HCT116 (cell line): ENCODE measurements around the gene FAM177B. TPM values are rescaled to one million over a fixed set of nuclear protein-coding genes. Genes with fewer than 3 reads are reported as not detected.
A peak's percentile ranks its signal among the peaks of the same experiment; 100 is the strongest.

Experiments
- ATAC-seq: fragments of 200-7000 bp; cut with Tn5 transposase; 2 replicates; pipeline ENCODE4 v1.9.1; 2020; ENCODE audit warnings: mild to moderate bottlenecking, moderate library complexity
- BruUV-seq: library from RNA; stranded (reverse); fragments of 400-500 nt; replicated peaks from 2 replicates; lab custom pipeline; 2021; lab: Mats Ljungman, UMichigan
- CTCF ChIA-PET: fragments of 300-600 bp; sonication (Branson Sonifier 250); formaldehyde crosslinking; loops from one replicate; lab custom pipeline; 2021; ENCODE audit warnings: antibody characterized with exemption; lab: Charles Lee
- POLR2A ChIA-PET: fragments of 300-600, 350-600 bp; sonication (Branson Sonifier 250); formaldehyde crosslinking; loops from one replicate; lab custom pipeline; 2021; ENCODE audit warnings: antibody characterized with exemption; lab: Charles Lee
- RAD21 ChIA-PET, 2 experiments: fragments of 300-600 bp; sonication (Branson Sonifier 250); formaldehyde crosslinking; loops; one replicate each; lab custom pipeline; 2023; ENCODE audit warnings: low total read pairs in 2 of 2; ENCODE audit not compliant: uncharacterized antibody in 2 of 2, unreplicated experiment in 2 of 2, low non-redundant PET in 1 of 2; lab: Charles Lee
- DNase-seq: peaks from one replicate; pipeline ENCODE4 v3.0.0-alpha.2; 2010; ENCODE audit warnings: low read depth, low spot score
- H2AFZ ChIP-seq: fragments of 200-600 bp; shearing (Covaris generic), sonication (generic); 2 replicates; pipeline ENCODE4 v1.6.1; 2017; ENCODE audit warnings: low read depth, mixed run types, mixed read lengths, antibody characterized with exemption, low read length; ENCODE audit not compliant: poor library complexity, severe bottlenecking
- H3K27ac ChIP-seq: 2 replicates; pipeline ENCODE4 v1.5.1; 2012; ENCODE audit warnings: low read depth, low read length
- H3K27me3 ChIP-seq: fragments of 200-600 bp; sonication (generic); 2 replicates; pipeline ENCODE4 v1.6.1; 2016; ENCODE audit warnings: mixed run types, low read length, mixed read lengths; ENCODE audit not compliant: insufficient read depth
- H3K36me3 ChIP-seq, 2 experiments: fragments of 200-500 bp in 1 of 2; fragments of 200-600 bp in 1 of 2; sonication (Bioruptor generic) in 1 of 2; sonication (generic) in 1 of 2; 2 replicates each; pipeline versions ENCODE4 v1.5.1 to v1.6.1; 2014 to 2016; ENCODE audit warnings: low read length in 2 of 2, inconsistent platforms in 1 of 2, mixed read lengths in 1 of 2, mixed run types in 1 of 2; ENCODE audit not compliant: insufficient read depth in 2 of 2, control insufficient read depth in 1 of 2
- H3K4me1 ChIP-seq, 2 experiments: fragments of 200-600 bp in 1 of 2; sonication (generic) in 1 of 2; 2 replicates each; pipeline versions ENCODE4 v1.5.1 to v1.6.1; 2012 to 2017; ENCODE audit warnings: low read length in 2 of 2, inconsistent platforms in 1 of 2, mild to moderate bottlenecking in 1 of 2, mixed read lengths in 1 of 2, mixed run types in 1 of 2, moderate library complexity in 1 of 2; ENCODE audit not compliant: insufficient read depth in 2 of 2, control insufficient read depth in 1 of 2
- H3K4me2 ChIP-seq: fragments of 200-600 bp; sonication (generic); 2 replicates; pipeline ENCODE4 v1.6.1; 2017; ENCODE audit warnings: mixed run types, low read length, mixed read lengths
- H3K4me3 ChIP-seq, 2 experiments: fragments of 200-600 bp in 1 of 2; sonication (generic) in 1 of 2; replicated peaks in 1 of 2; 2 replicates each; pipeline ENCODE4 v1.5.1; 2011 to 2016; ENCODE audit warnings: low read length in 2 of 2, control low read depth in 1 of 2, low read depth in 1 of 2, mild to moderate bottlenecking in 1 of 2, mixed read lengths in 1 of 2, mixed run types in 1 of 2
- H3K79me2 ChIP-seq: fragments of 200-600 bp; sonication (generic); 2 replicates; pipeline ENCODE4 v1.6.1; 2017; ENCODE audit warnings: mild to moderate bottlenecking, mixed run types, low read length, moderate library complexity, mixed read lengths; ENCODE audit not compliant: insufficient read depth
- H3K9ac ChIP-seq: fragments of 200-600 bp; sonication (generic); 2 replicates; pipeline ENCODE4 v1.6.1; 2016; ENCODE audit warnings: low read length, mixed read lengths
- H3K9me2 ChIP-seq: fragments of 200-600 bp; sonication (generic), shearing (Covaris generic); 2 replicates; pipeline ENCODE4 v1.6.1; 2017; ENCODE audit warnings: mixed run types, mild to moderate bottlenecking, moderate library complexity; ENCODE audit not compliant: insufficient read depth
- H3K9me3 ChIP-seq, 2 experiments: fragments of 200-500 bp in 1 of 2; fragments of 200-600 bp in 1 of 2; sonication (Bioruptor generic) in 1 of 2; sonication (generic) in 1 of 2; 2 replicates each; pipeline ENCODE4 v1.6.1; 2014 to 2017; ENCODE audit warnings: low read length in 2 of 2, mixed read lengths in 2 of 2, inconsistent platforms in 1 of 2, low read depth in 1 of 2, mild to moderate bottlenecking in 1 of 2, mixed run types in 1 of 2, moderate library complexity in 1 of 2; ENCODE audit not compliant: control insufficient read depth in 1 of 2, insufficient read depth in 1 of 2
- H4K20me1 ChIP-seq: fragments of 200-600 bp; sonication (generic), shearing (Covaris generic); 2 replicates; pipeline ENCODE4 v1.6.1; 2017; ENCODE audit warnings: mixed run types, mild to moderate bottlenecking, moderate library complexity; ENCODE audit not compliant: insufficient read depth
- CBX3 ChIP-seq: IDR thresholded peaks from 2 replicates; pipeline ENCODE4 v1.6.1; 2012; ENCODE audit warnings: low read depth
- CEBPB ChIP-seq: IDR thresholded peaks from 2 replicates; pipeline ENCODE4 v1.6.1; 2012; ENCODE audit warnings: low read depth
- CTCF ChIP-seq, 3 experiments: fragments of 200-600 bp in 1 of 3; sonication (generic) in 1 of 3; IDR thresholded peaks in 2 of 3; conservative IDR thresholded peaks in 1 of 3; 2 replicates each; pipeline ENCODE4 v1.5.1; 2012 to 2017; ENCODE audit warnings: low read depth in 2 of 3, low read length in 2 of 3, antibody characterized with exemption in 1 of 3, borderline replicate concordance in 1 of 3, control low read depth in 1 of 3, mild to moderate bottlenecking in 1 of 3, mixed read lengths in 1 of 3, mixed run types in 1 of 3, moderate library complexity in 1 of 3; ENCODE audit not compliant: insufficient read depth in 1 of 3
- EGR1 ChIP-seq: IDR thresholded peaks from 2 replicates; pipeline ENCODE4 v1.6.1; 2012; ENCODE audit warnings: low read depth
- ELF1 ChIP-seq: IDR thresholded peaks from 2 replicates; pipeline ENCODE4 v1.6.1; 2012; ENCODE audit warnings: low read depth, borderline replicate concordance
- JUND ChIP-seq: IDR thresholded peaks from 2 replicates; pipeline ENCODE4 v1.6.1; 2012
- MAX ChIP-seq: IDR thresholded peaks from 2 replicates; pipeline ENCODE4 v1.6.1; 2012
- POLR2A ChIP-seq: IDR thresholded peaks from 2 replicates; pipeline ENCODE4 v1.7.0; 2011; ENCODE audit warnings: borderline replicate concordance; ENCODE audit not compliant: insufficient read depth, insufficient read length; ENCODE audit errors: extremely low read depth
- RAD21 ChIP-seq: IDR thresholded peaks from 2 replicates; pipeline ENCODE4 v1.6.1; 2012; ENCODE audit warnings: low read depth, mild to moderate bottlenecking
- REST ChIP-seq: IDR thresholded peaks from 2 replicates; pipeline ENCODE4 v1.6.1; 2012; ENCODE audit warnings: low read depth
- SIN3A ChIP-seq: IDR thresholded peaks from 2 replicates; pipeline ENCODE4 v1.6.1; 2012; ENCODE audit warnings: low read depth
- SP1 ChIP-seq: IDR thresholded peaks from 2 replicates; pipeline ENCODE4 v1.6.1; 2012; ENCODE audit warnings: low read depth
- SRF ChIP-seq: IDR thresholded peaks from 2 replicates; pipeline ENCODE4 v1.6.1; 2012; ENCODE audit warnings: low read depth
- TCF7L2 ChIP-seq: IDR thresholded peaks from 2 replicates; pipeline ENCODE4 v1.7.0; 2011; ENCODE audit warnings: borderline replicate concordance, inconsistent platforms; ENCODE audit not compliant: insufficient read depth, insufficient read length; ENCODE audit errors: extremely low read depth
- YY1 ChIP-seq: IDR thresholded peaks from 2 replicates; pipeline ENCODE4 v1.6.1; 2011; ENCODE audit warnings: low read length, low read depth, moderate library complexity, mild to moderate bottlenecking; ENCODE audit not compliant: insufficient replicate concordance; ENCODE audit errors: extremely low read depth
- ZBTB33 ChIP-seq: IDR thresholded peaks from 2 replicates; pipeline ENCODE4 v1.6.1; 2011; ENCODE audit warnings: mild to moderate bottlenecking, low read length, moderate library complexity; ENCODE audit not compliant: insufficient replicate concordance; ENCODE audit errors: extremely low read depth
- ZFX ChIP-seq: fragments of 450-650 bp; IDR thresholded peaks from 2 replicates; pipeline ENCODE4 v1.6.1; 2017
- ZNF274 ChIP-seq: fragments of 200-500 bp; sonication (Bioruptor generic); IDR thresholded peaks from 2 replicates; pipeline ENCODE4 v1.6.1; 2014; ENCODE audit warnings: mild to moderate bottlenecking, low read depth, low read length, inconsistent platforms
- intact Hi-C: fragments of 100-400 bp; cut with micrococcal nuclease; formaldehyde crosslinking; loops from 2 replicates; pipeline ENCODE4 v1.10.0; 2022
- total RNA-seq: library from RNA; stranded (reverse); gene quantifications from one replicate; pipeline ENCODE4 v1.2.1, GENCODE V29; 2021; ENCODE audit not compliant: unreplicated experiment

The FAM177B gene
- total RNA-seq, 1 experiment from 2014 or later = not detected

- peak; percentile 49 for ATAC-seq
- TF ChIP-seq MAX (peak; percentile 37; the same call in 1 of the 2 replicates), POLR2A (no peak), REST (no peak), SIN3A (peak; percentile 21), SRF (no peak), EGR1 (peak; percentile 86), ZBTB33 (no peak), CBX3 (no peak), RAD21 (no peak), YY1 (no peak), ELF1 (no peak), ZFX (peak; percentile 62), ZNF274 (no peak), CEBPB (no peak), CTCF (IDR thresholded peaks at IDR 0.05 in 2 of 3, conservative IDR thresholded peaks at IDR 0.05 in 1 of 3; ENCODE audit: borderline replicate concordance in 1 of 3, insufficient read depth in 1 of 3, low read depth in 2 of 3, low read length in 2 of 3) (no peak), TCF7L2 (no peak), JUND (no peak), SP1 (0 out of 2 replicates have a peak, but pooled peaks have one; percentile 4)
These were observed 25.4 kb upstream of the FAM177B start for GRCh38 chr1:222711319-222712252.

More at GRCh38 chr1:222711319-222712252, 25.4 kb upstream of the FAM177B start:
- ChIA-PET POLR2A (no interaction called here), CTCF (no interaction called here), RAD21 (no interaction called here)
- peak overlapping the region; percentile 91 for H3K27ac ChIP-seq
- no peaks in the 10 kb centered on the region for H3K9me3 ChIP-seq
- peaks cover 0 to 12% of the 10 kb centered on the region in 2 experiments; a peak in 2 of 4 replicates for H3K4me1 ChIP-seq
- intact Hi-C loops = loop anchor here (1.0 to 5.0 kb wide), 2 partner anchors 69 to 246 kb away; no protein-coding TSS in a partner anchor
- peak overlapping the region; percentile 79 for H3K4me2 ChIP-seq
- H3K36me3 ChIP-seq = 0 out of 4 replicates have a peak, but pooled peaks cover 0 to 2% of the 10 kb centered on the region in 2 experiments
- H3K27me3 ChIP-seq = no peaks in the 10 kb centered on the region
- no peak overlapping the region for H2AFZ ChIP-seq
- BruUV-seq = TSS peak; percentile 66
- peak overlapping the region; percentile 73 to 96 for H3K4me3 ChIP-seq
- peak overlapping the region; percentile 75 for H3K9ac ChIP-seq
- H3K9me2 ChIP-seq = no peaks in the 10 kb centered on the region
- H3K79me2 ChIP-seq = peaks cover 66% of the 10 kb centered on the region
- DNase-seq = peak; percentile 37
- no peaks in the 10 kb centered on the region for H4K20me1 ChIP-seq
